ENCODE results near the gene DUXA.

DNA sequence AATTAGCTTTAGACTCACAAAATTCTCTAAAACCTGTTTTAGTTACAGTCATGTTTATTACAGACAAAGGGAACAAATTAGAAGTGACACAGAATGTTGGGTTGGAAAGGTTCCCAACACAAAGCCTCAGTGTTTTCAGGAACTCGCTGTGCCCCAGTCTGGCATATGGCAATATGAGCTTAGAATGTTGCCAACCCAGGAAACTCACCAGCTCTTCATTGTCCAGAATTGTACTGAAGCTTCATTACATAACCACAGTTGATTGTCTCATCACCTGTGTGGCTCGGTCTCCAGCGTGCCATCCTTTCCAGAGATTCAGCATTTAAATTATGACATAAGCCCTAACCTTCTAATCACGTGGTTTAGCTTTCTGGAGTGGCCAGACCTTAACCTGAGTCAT, 43.1 kb upstream of the DUXA start:
- TF ChIP-seq, protein P1, sequence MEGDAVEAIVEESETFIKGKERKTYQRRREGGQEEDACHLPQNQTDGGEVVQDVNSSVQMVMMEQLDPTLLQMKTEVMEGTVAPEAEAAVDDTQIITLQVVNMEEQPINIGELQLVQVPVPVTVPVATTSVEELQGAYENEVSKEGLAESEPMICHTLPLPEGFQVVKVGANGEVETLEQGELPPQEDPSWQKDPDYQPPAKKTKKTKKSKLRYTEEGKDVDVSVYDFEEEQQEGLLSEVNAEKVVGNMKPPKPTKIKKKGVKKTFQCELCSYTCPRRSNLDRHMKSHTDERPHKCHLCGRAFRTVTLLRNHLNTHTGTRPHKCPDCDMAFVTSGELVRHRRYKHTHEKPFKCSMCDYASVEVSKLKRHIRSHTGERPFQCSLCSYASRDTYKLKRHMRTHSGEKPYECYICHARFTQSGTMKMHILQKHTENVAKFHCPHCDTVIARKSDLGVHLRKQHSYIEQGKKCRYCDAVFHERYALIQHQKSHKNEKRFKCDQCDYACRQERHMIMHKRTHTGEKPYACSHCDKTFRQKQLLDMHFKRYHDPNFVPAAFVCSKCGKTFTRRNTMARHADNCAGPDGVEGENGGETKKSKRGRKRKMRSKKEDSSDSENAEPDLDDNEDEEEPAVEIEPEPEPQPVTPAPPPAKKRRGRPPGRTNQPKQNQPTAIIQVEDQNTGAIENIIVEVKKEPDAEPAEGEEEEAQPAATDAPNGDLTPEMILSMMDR (IDR thresholded peaks at IDR 0.05; ENCODE audit: poor library complexity, severe bottlenecking) = no peak
- no peak for TF ChIP-seq EP300 (conservative IDR thresholded peaks at IDR 0.05; ENCODE audit: poor library complexity, severe bottlenecking)

All from neural cell (in vitro differentiated cells).